Panc1 (cell line): Measurements from ENCODE around the gene FUT8. TPM values are rescaled to one million over a fixed set of nuclear protein-coding genes. Genes with fewer than 3 reads are reported as not detected.

Source experiments
- ATAC-seq: fragments of 200-7000 bp; cut with Tn5 transposase; 2 replicates; pipeline ENCODE4 v1.9.1; 2020; ENCODE audit warnings: mild to moderate bottlenecking, moderate library complexity
- BruUV-seq: library from RNA; stranded (reverse); fragments of 400-500 nt; replicated peaks from 2 replicates; lab custom pipeline; 2021; lab: Mats Ljungman, UMichigan
- CTCF ChIA-PET: fragments of 300-600 bp; sonication (Branson Sonifier 250); formaldehyde crosslinking; loops from one replicate; lab custom pipeline; 2022; ENCODE audit warnings: antibody characterized with exemption; lab: Charles Lee
- POLR2A ChIA-PET: fragments of 300-600 bp; sonication (Branson Sonifier 250); formaldehyde crosslinking; loops from one replicate; lab custom pipeline; 2022; ENCODE audit warnings: antibody characterized with exemption; lab: Charles Lee
- DNase-seq: peaks from one replicate; pipeline ENCODE4 v3.0.0-alpha.2; 2010; ENCODE audit warnings: low read depth, low spot score
- H3K27ac ChIP-seq: 2 replicates; pipeline ENCODE4 v1.5.1; 2011; ENCODE audit warnings: mild to moderate bottlenecking, low read length, inconsistent platforms
- H3K27me3 ChIP-seq: fragments of 200-500 bp; sonication (Bioruptor generic); 2 replicates; pipeline ENCODE4 v1.6.0; 2014; ENCODE audit warnings: low read length, inconsistent platforms; ENCODE audit not compliant: control insufficient read depth, insufficient read depth
- H3K36me3 ChIP-seq: fragments of 200-500 bp; sonication (Bioruptor generic); 2 replicates; pipeline ENCODE4 v1.5.1; 2014; ENCODE audit warnings: inconsistent platforms, mild to moderate bottlenecking, low read length, moderate library complexity; ENCODE audit not compliant: control insufficient read depth, insufficient read depth
- H3K4me1 ChIP-seq: 2 replicates; pipeline ENCODE4 v1.5.1; 2011; ENCODE audit warnings: inconsistent platforms, mild to moderate bottlenecking, low read length, moderate library complexity; ENCODE audit not compliant: control insufficient read depth, insufficient read depth
- H3K4me3 ChIP-seq, 2 experiments: 2 replicates each; pipeline ENCODE4 v1.5.1; 2011 to 2012; ENCODE audit warnings: low read depth in 2 of 2, low read length in 2 of 2, mild to moderate bottlenecking in 2 of 2, inconsistent platforms in 1 of 2, moderate library complexity in 1 of 2
- H3K9me3 ChIP-seq: fragments of 200-500 bp; sonication (Bioruptor generic); 2 replicates; pipeline ENCODE4 v1.5.1; 2014; ENCODE audit warnings: low read depth, mild to moderate bottlenecking, inconsistent platforms, low read length, moderate library complexity; ENCODE audit not compliant: control insufficient read depth, insufficient read depth
- SIN3A ChIP-seq: IDR thresholded peaks from 2 replicates; pipeline ENCODE4 v1.6.1; 2012; ENCODE audit warnings: low read depth, mild to moderate bottlenecking, low read length, moderate library complexity, borderline replicate concordance; ENCODE audit not compliant: insufficient read depth
- TCF7L2 ChIP-seq: IDR thresholded peaks from 2 replicates; pipeline ENCODE4 v1.6.1; 2011; ENCODE audit warnings: mild to moderate bottlenecking, low read depth, low read length, inconsistent platforms
- in situ Hi-C: cut with HindIII; loops from 2 replicates; pipeline ENCODE4 v1.10.0; 2016; ENCODE audit warnings: low sequenced_read_pairs, low pct_unique_long_range_greater_than_20kb
- intact Hi-C: fragments of 100-400 bp; cut with micrococcal nuclease; formaldehyde crosslinking; loops from one replicate; pipeline ENCODE4 v1.10.0; 2022; ENCODE audit not compliant: unreplicated experiment
- total RNA-seq: library from RNA; stranded (reverse); gene quantifications from one replicate; pipeline ENCODE4 v1.2.1, GENCODE V29; 2021; ENCODE audit not compliant: unreplicated experiment
- TF ChIP-seq, protein P1 (sequence below), 2 experiments: IDR thresholded peaks; 2 replicates each; pipeline ENCODE4 v1.6.1; 2011 to 2012; ENCODE audit warnings: low read depth in 2 of 2, control low read depth in 1 of 2, low read length in 1 of 2, mild to moderate bottlenecking in 1 of 2, moderate library complexity in 1 of 2; ENCODE audit not compliant: insufficient read depth in 1 of 2
- TF ChIP-seq, protein P2 (sequence below): fragments of 450-650 bp; IDR thresholded peaks from 2 replicates; pipeline ENCODE4 v1.5.1; 2017; ENCODE audit warnings: mild to moderate bottlenecking

FUT8 gene
- total RNA-seq, 1 experiment from 2014 or later: 31.4 TPM

GRCh38 chr14:65428691-65429090 is 16.2 kb downstream of the FUT8 start:
- no peak for TF ChIP-seq SIN3A
- TF ChIP-seq, protein P1, sequence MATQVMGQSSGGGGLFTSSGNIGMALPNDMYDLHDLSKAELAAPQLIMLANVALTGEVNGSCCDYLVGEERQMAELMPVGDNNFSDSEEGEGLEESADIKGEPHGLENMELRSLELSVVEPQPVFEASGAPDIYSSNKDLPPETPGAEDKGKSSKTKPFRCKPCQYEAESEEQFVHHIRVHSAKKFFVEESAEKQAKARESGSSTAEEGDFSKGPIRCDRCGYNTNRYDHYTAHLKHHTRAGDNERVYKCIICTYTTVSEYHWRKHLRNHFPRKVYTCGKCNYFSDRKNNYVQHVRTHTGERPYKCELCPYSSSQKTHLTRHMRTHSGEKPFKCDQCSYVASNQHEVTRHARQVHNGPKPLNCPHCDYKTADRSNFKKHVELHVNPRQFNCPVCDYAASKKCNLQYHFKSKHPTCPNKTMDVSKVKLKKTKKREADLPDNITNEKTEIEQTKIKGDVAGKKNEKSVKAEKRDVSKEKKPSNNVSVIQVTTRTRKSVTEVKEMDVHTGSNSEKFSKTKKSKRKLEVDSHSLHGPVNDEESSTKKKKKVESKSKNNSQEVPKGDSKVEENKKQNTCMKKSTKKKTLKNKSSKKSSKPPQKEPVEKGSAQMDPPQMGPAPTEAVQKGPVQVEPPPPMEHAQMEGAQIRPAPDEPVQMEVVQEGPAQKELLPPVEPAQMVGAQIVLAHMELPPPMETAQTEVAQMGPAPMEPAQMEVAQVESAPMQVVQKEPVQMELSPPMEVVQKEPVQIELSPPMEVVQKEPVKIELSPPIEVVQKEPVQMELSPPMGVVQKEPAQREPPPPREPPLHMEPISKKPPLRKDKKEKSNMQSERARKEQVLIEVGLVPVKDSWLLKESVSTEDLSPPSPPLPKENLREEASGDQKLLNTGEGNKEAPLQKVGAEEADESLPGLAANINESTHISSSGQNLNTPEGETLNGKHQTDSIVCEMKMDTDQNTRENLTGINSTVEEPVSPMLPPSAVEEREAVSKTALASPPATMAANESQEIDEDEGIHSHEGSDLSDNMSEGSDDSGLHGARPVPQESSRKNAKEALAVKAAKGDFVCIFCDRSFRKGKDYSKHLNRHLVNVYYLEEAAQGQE (IDR thresholded peaks at IDR 0.05; ENCODE audit: insufficient read depth in 1 of 2, low read depth in 2 of 2, low read length in 1 of 2): no peak
- TF ChIP-seq, protein P2, sequence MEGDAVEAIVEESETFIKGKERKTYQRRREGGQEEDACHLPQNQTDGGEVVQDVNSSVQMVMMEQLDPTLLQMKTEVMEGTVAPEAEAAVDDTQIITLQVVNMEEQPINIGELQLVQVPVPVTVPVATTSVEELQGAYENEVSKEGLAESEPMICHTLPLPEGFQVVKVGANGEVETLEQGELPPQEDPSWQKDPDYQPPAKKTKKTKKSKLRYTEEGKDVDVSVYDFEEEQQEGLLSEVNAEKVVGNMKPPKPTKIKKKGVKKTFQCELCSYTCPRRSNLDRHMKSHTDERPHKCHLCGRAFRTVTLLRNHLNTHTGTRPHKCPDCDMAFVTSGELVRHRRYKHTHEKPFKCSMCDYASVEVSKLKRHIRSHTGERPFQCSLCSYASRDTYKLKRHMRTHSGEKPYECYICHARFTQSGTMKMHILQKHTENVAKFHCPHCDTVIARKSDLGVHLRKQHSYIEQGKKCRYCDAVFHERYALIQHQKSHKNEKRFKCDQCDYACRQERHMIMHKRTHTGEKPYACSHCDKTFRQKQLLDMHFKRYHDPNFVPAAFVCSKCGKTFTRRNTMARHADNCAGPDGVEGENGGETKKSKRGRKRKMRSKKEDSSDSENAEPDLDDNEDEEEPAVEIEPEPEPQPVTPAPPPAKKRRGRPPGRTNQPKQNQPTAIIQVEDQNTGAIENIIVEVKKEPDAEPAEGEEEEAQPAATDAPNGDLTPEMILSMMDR: no peak
- Histone ChIP-seq H3K9me3 (no peaks in the 10 kb centered on the region), H3K4me1 (peaks cover 6% of the 10 kb centered on the region; the same call in 1 of the 2 replicates), H3K36me3 (no peaks in the 10 kb centered on the region), H3K4me3 (no peak overlapping the region), H3K27me3 (no peaks in the 10 kb centered on the region), H3K27ac (no peak overlapping the region)
- intact Hi-C loops (no loop called here), in situ Hi-C loops (no loop called here)
- no peak for ATAC-seq
- POLR2A ChIA-PET: no interaction called here
- CTCF ChIA-PET: no interaction called here
- no TSS peak for BruUV-seq
- no peak for DNase-seq

GRCh38 chr14:65429757-65430156 is 17.2 kb downstream of the FUT8 start:
- BruUV-seq: no TSS peak
- TF ChIP-seq SIN3A: no peak
- TF ChIP-seq TCF7L2: no peak
- TF ChIP-seq, protein P1 (IDR thresholded peaks at IDR 0.05; ENCODE audit: insufficient read depth in 1 of 2, low read depth in 2 of 2, low read length in 1 of 2): no peak
- TF ChIP-seq, protein P2: no peak
- POLR2A ChIA-PET: no interaction called here

More at GRCh38 chr14:65429757-65430156, 17.2 kb downstream of the FUT8 start:
- DNase-seq: no peak
- H3K36me3 ChIP-seq: no peaks in the 10 kb centered on the region
- in situ Hi-C loops: no loop called here
- ATAC-seq: no peak
- intact Hi-C loops: no loop called here
- no peak overlapping the region for H3K27ac ChIP-seq
- CTCF ChIA-PET: interaction anchor here (0.6 kb wide), 3 partner anchors 14 to 395 kb away, joined by 3 to 5 read pairs (median 4); no protein-coding TSS in a partner anchor
- H3K9me3 ChIP-seq: no peaks in the 10 kb centered on the region
- no peaks in the 10 kb centered on the region for H3K27me3 ChIP-seq
- no peaks in the 10 kb centered on the region for H3K4me1 ChIP-seq
- no peak overlapping the region for H3K4me3 ChIP-seq
